Measurements from ENCODE around the gene CALHM6. TPM values are rescaled to one million over a fixed set of nuclear protein-coding genes. Genes with fewer than 3 reads are reported as not detected.

The CALHM6 gene
- total RNA-seq, 4 donors from 2014 or later, result 1.3 to 2.9 (median 2.3) TPM

- Histone ChIP-seq H3K4me1 (peaks cover 0 to 8% of the 10 kb centered on the region in 2 donors), H3K4me3 (replicated peaks in 1 of 3) (no peak overlapping the region), H3K36me3 (no peaks in the 10 kb centered on the region), H3K27me3 (no peaks in the 10 kb centered on the region), H3K9me3 (no peaks in the 10 kb centered on the region), H3K27ac (no peak overlapping the region)
- intact Hi-C loops (cut with DNase I), result no loop called here
- no peak for DNase-seq
- no peak for TF ChIP-seq POLR2A (IDR thresholded peaks at IDR 0.05)
- no peak for TF ChIP-seq CTCF (IDR thresholded peaks at IDR 0.05)
- 22 to 29% methylated on average over 6 of the region's 6 CpGs for WGBS, 2 donors
These were observed 22.4 kb upstream of the CALHM6 start for GRCh38 chr6:116438590-116439448.

GRCh38 chr6:116439522-116440051 lies 21.6 kb upstream of the CALHM6 start:
- H3K4me3 ChIP-seq (replicated peaks in 1 of 3), result no peak overlapping the region
- no peaks in the 10 kb centered on the region for H3K27me3 ChIP-seq
- no peaks in the 10 kb centered on the region for H3K9me3 ChIP-seq
- no peak for TF ChIP-seq CTCF (IDR thresholded peaks at IDR 0.05)
- no peak for TF ChIP-seq POLR2A (IDR thresholded peaks at IDR 0.05)
- intact Hi-C loops (cut with DNase I), result loop anchor here (5.0 kb wide), 1 partner anchor 123 kb away; no protein-coding TSS in a partner anchor
- DNase-seq, result no peak
- peaks cover 0 to 8% of the 10 kb centered on the region in 2 donors for H3K4me1 ChIP-seq
- no peaks in the 10 kb centered on the region for H3K36me3 ChIP-seq
- 52 to 55% methylated on average over 1 of the region's 1 CpG for WGBS, 2 donors
- no peak overlapping the region for H3K27ac ChIP-seq

- no peak for DNase-seq
- H3K27me3 ChIP-seq, result no peaks in the 10 kb centered on the region
- no peak overlapping the region for H3K27ac ChIP-seq
- H3K36me3 ChIP-seq, result no peaks in the 10 kb centered on the region
- no peak overlapping the region for H3K4me3 ChIP-seq (replicated peaks in 1 of 3)
- TF ChIP-seq POLR2A (IDR thresholded peaks at IDR 0.05) (no peak), CTCF (IDR thresholded peaks at IDR 0.05) (no peak)
- no peaks in the 10 kb centered on the region for H3K9me3 ChIP-seq
- H3K4me1 ChIP-seq, result peaks cover 0 to 12% of the 10 kb centered on the region in 2 donors
- intact Hi-C loops (cut with DNase I), result loop anchor here (5.0 kb wide), 1 partner anchor 119 kb away; no protein-coding TSS in a partner anchor
- WGBS, 2 donors, result 97 to 98% methylated on average over 2 of the region's 2 CpGs
These were observed 18.1 kb upstream of the CALHM6 start for GRCh38 chr6:116443105-116443504.

GRCh38 chr6:116444092-116444491 lies 17.1 kb upstream of the CALHM6 start:
- H3K27ac ChIP-seq, result no peak overlapping the region
- TF ChIP-seq CTCF (IDR thresholded peaks at IDR 0.05) (peak in 3 of 6 experiments; percentile 39 to 59 (median 46)), POLR2A (IDR thresholded peaks at IDR 0.05) (no peak)
- no peaks in the 10 kb centered on the region for H3K36me3 ChIP-seq
- no peak overlapping the region for H3K4me3 ChIP-seq (replicated peaks in 1 of 3)
- intact Hi-C loops (cut with DNase I), result loop anchor here (5.0 kb wide), 1 partner anchor 118 kb away; no protein-coding TSS in a partner anchor
- 25 to 28% methylated on average over 3 of the region's 3 CpGs for WGBS, 2 donors
- peaks cover 0 to 7% of the 10 kb centered on the region in 2 donors for H3K4me1 ChIP-seq
- no peaks in the 10 kb centered on the region for H3K27me3 ChIP-seq
- no peaks in the 10 kb centered on the region for H3K9me3 ChIP-seq
- no peak for DNase-seq

- H3K9me3 ChIP-seq, result no peaks in the 10 kb centered on the region
- 71 to 100% methylated on average over 1 of the region's 1 CpG for WGBS, 2 donors
- H3K27ac ChIP-seq, result no peak overlapping the region
- TF ChIP-seq CTCF (IDR thresholded peaks at IDR 0.05) (no peak), POLR2A (IDR thresholded peaks at IDR 0.05) (no peak)
- intact Hi-C loops (cut with DNase I), result loop anchor here (5.0 kb wide), 1 partner anchor 118 kb away; no protein-coding TSS in a partner anchor
- no peak for DNase-seq
- H3K27me3 ChIP-seq, result no peaks in the 10 kb centered on the region
- peaks cover 0 to 5% of the 10 kb centered on the region in 2 donors for H3K4me1 ChIP-seq
- no peaks in the 10 kb centered on the region for H3K36me3 ChIP-seq
- no peak overlapping the region for H3K4me3 ChIP-seq (replicated peaks in 1 of 3)
These were observed 16.6 kb upstream of the CALHM6 start for GRCh38 chr6:116444575-116444974.

Data from thyroid gland (tissue), 4 donors.